K562 (cell line): ENCODE results near the gene GPS2. TPM values are rescaled to one million over a fixed set of nuclear protein-coding genes. Genes with fewer than 3 reads are reported as not detected.

Experiments used
- ATAC-seq: fragments of 200-7000 bp; cut with Tn5 transposase; 3 replicates; pipeline ENCODE4 v1.9.1; 2020; ENCODE audit warnings: moderate library complexity
- Bru-seq: library from RNA; stranded (reverse); fragments of 400-500 nt; gene quantifications from one replicate; lab custom pipeline; 2021; lab: Mats Ljungman, UMichigan
- BruChase-seq, 2 experiments: library from RNA; stranded (reverse); fragments of 400-500 nt; gene quantifications; one replicate each; lab custom pipeline; 2021; lab: Mats Ljungman, UMichigan
- BruUV-seq: library from RNA; stranded (reverse); fragments of 400-500 nt; replicated peaks from 2 replicates; lab custom pipeline; 2021; lab: Mats Ljungman, UMichigan
- CTCF ChIA-PET: fragments of 300-600 bp; formaldehyde crosslinking; extraction: SDS; loops from one replicate; lab custom pipeline; 2021; ENCODE audit warnings: low intra/inter-chr PET ratio; lab: Yijun Ruan, JAX
- POLR2A ChIA-PET: fragments of 300-600, 350-650 bp; sonication (Branson Sonifier 250); formaldehyde crosslinking; extraction: SDS; loops from one replicate; lab custom pipeline; 2021; ENCODE audit warnings: antibody characterized with exemption, inconsistent platforms; lab: Yijun Ruan, JAX
- DNase-seq, 4 experiments: peaks; one replicate each; pipeline versions ENCODE4 v3.0.0 to v3.0.0-alpha.2; 2011 to 2018; ENCODE audit warnings: low spot score in 3 of 4, mixed read lengths in 3 of 4; ENCODE audit errors: extremely low read depth in 1 of 4
- FAIRE-seq: peaks from 2 replicates; lab custom pipeline; 2011; peaks lifted over from hg19 to GRCh38; lab: Jason Lieb, UNC
- H2AFZ ChIP-seq: 2 replicates; pipeline ENCODE4 v1.6.0; 2011; ENCODE audit warnings: low read depth, low read length, control low read depth, inconsistent platforms
- H3K27ac ChIP-seq: fragments of 200-600 bp; 3 replicates; pipeline ENCODE4 v1.8.0; 2011; ENCODE audit warnings: low read depth, mild to moderate bottlenecking, control low read depth, inconsistent platforms, low read length, moderate library complexity, mixed read lengths; ENCODE audit errors: extremely low read depth
- H3K27me3 ChIP-seq, 2 experiments: fragments of 300-600 bp in 1 of 2; 2 replicates in 1 of 2; 3 replicates in 1 of 2; pipeline versions ENCODE4 v1.6.0 to v1.8.0; 2011; ENCODE audit warnings: inconsistent platforms in 2 of 2, low read length in 2 of 2, mild to moderate bottlenecking in 1 of 2, mixed read lengths in 1 of 2, moderate library complexity in 1 of 2; ENCODE audit not compliant: control insufficient read depth in 2 of 2, insufficient read depth in 2 of 2
- H3K36me3 ChIP-seq: fragments of 300-600 bp; 3 replicates; pipeline ENCODE4 v1.8.0; 2011; ENCODE audit warnings: mild to moderate bottlenecking, low read length, inconsistent platforms; ENCODE audit not compliant: control insufficient read depth, insufficient read depth
- H3K4me1 ChIP-seq, 2 experiments: fragments of 200-600 bp in 1 of 2; replicated peaks in 1 of 2; 2 replicates in 1 of 2; 3 replicates in 1 of 2; pipeline versions ENCODE4 v1.5.1 to v1.8.0; 2011; ENCODE audit warnings: inconsistent platforms in 2 of 2, low read length in 2 of 2, mild to moderate bottlenecking in 1 of 2, mixed read lengths in 1 of 2, moderate library complexity in 1 of 2; ENCODE audit not compliant: control insufficient read depth in 2 of 2, insufficient read depth in 2 of 2
- H3K4me2 ChIP-seq: 2 replicates; pipeline ENCODE4 v1.6.1; 2011; ENCODE audit warnings: low read length, control low read depth, inconsistent platforms, mixed read lengths; ENCODE audit not compliant: insufficient read depth
- H3K4me3 ChIP-seq: fragments of 200-600 bp; sonication (generic), shearing (Covaris generic); 2 replicates; pipeline ENCODE4 v1.5.1; 2016; ENCODE audit warnings: control low read depth, inconsistent platforms
- H3K79me2 ChIP-seq: fragments of 200-600 bp; 3 replicates; pipeline ENCODE4 v1.8.0; 2011; ENCODE audit warnings: low read length, inconsistent platforms; ENCODE audit not compliant: control insufficient read depth, insufficient read depth
- H3K9ac ChIP-seq, 2 experiments: 2 replicates each; pipeline versions ENCODE4 v1.6.0 to v1.6.1; 2011; ENCODE audit warnings: low read depth in 2 of 2, low read length in 2 of 2, control low read depth in 1 of 2, inconsistent platforms in 1 of 2, mild to moderate bottlenecking in 1 of 2, mixed read lengths in 1 of 2; ENCODE audit not compliant: insufficient read depth in 1 of 2
- H3K9me1 ChIP-seq: one replicate; pipeline ENCODE4 v1.6.0; 2011; ENCODE audit warnings: inconsistent platforms, mild to moderate bottlenecking, low read length, moderate library complexity; ENCODE audit not compliant: control insufficient read depth, insufficient read depth
- H3K9me3 ChIP-seq: replicated peaks from 2 replicates; pipeline ENCODE4 v1.5.1; 2011; ENCODE audit warnings: low read depth, low read length, inconsistent platforms; ENCODE audit not compliant: control insufficient read depth, insufficient read depth
- H4K20me1 ChIP-seq: replicated peaks from 2 replicates; pipeline ENCODE4 v1.6.1; 2011; ENCODE audit warnings: low read length, inconsistent platforms, mixed read lengths; ENCODE audit not compliant: control insufficient read depth, insufficient read depth
- C11orf30 ChIP-seq: fragments of 450-650 bp; IDR thresholded peaks from 2 replicates; pipeline ENCODE4 v1.6.1; 2016; ENCODE audit warnings: low read depth, mild to moderate bottlenecking
- CREB1 ChIP-seq, 2 experiments: sonication (generic) in 1 of 2; formaldehyde crosslinking in 1 of 2; IDR thresholded peaks; 2 replicates each; pipeline versions ENCODE4 v1.6.1 to v1.8.0; 2012 to 2022; ENCODE audit warnings: inconsistent platforms in 1 of 2, mild to moderate bottlenecking in 1 of 2, missing genetic modification reagents in 1 of 2, moderate library complexity in 1 of 2
- FOXK2 ChIP-seq, 2 experiments: fragments of 450-650 bp; IDR thresholded peaks in 1 of 2; conservative IDR thresholded peaks in 1 of 2; 2 replicates each; pipeline ENCODE4 v1.6.1; 2016; ENCODE audit warnings: low read depth in 2 of 2, mild to moderate bottlenecking in 1 of 2
- GABPA ChIP-seq: fragments of 200-800 bp; sonication (Bioruptor generic); conservative IDR thresholded peaks from 2 replicates; pipeline ENCODE4 v1.6.1; 2016; ENCODE audit warnings: low read depth, missing genetic modification characterization, missing compliant biosample characterization
- HBP1 ChIP-seq: fragments of 450-650 bp; formaldehyde crosslinking; IDR thresholded peaks from 2 replicates; pipeline ENCODE4 v1.4.0; 2022; ENCODE audit warnings: missing genetic modification characterization
- MAX ChIP-seq: sonication (generic); formaldehyde crosslinking; IDR thresholded peaks from 2 replicates; pipeline ENCODE4 v1.9.0; 2022; ENCODE audit warnings: mild to moderate bottlenecking, missing genetic modification reagents
- MIER1 ChIP-seq: fragments of 450-650 bp; IDR thresholded peaks from 2 replicates; pipeline ENCODE4 v1.6.1; 2016; ENCODE audit warnings: antibody characterized with exemption, mild to moderate bottlenecking, low read depth
- NFIC ChIP-seq: fragments of 450-650 bp; IDR thresholded peaks from 2 replicates; pipeline ENCODE4 v1.6.1; 2017; ENCODE audit warnings: mild to moderate bottlenecking, inconsistent platforms
- WGBS: fragments of 100-300 bp; shearing (Covaris generic); methylation state at CpG from one replicate; pipeline ENCODE4 v1.1.6; 2016; ENCODE audit warnings: low coverage, mixed read lengths; ENCODE audit not compliant: insufficient coverage; ENCODE audit errors: missing lambda C conversion rate; 5-methylcytosine and 5-hydroxymethylcytosine counted together
- in situ Hi-C: fragments of 300-500 bp; cut with MboI; formaldehyde crosslinking; loops from 4 replicates; pipeline ENCODE4 v1.15.0; 2018; ENCODE audit warnings: inconsistent platforms, mixed read lengths
- intact Hi-C: fragments of 100-400 bp; cut with micrococcal nuclease; formaldehyde crosslinking; loops from 2 replicates; pipeline ENCODE4 v1.14.2; 2022
- long read RNA-seq, 3 experiments: library from polyadenylated mRNA in 2 of 3; library from RNA in 1 of 3; unstranded in 2 of 3; stranded (forward) in 1 of 3; transcript quantifications; one replicate each; pipeline ENCODE4 v2.0.0, GENCODE V29; 2019 to 2022
- polyA minus RNA-seq, 3 experiments: library from RNA; depleted of rRNA, polyadenylated mRNA; stranded (reverse); fragments of >200 nt; gene quantifications; 2 replicates each; pipeline ENCODE4 v1.2.3, GENCODE V29; 2011
- polyA plus RNA-seq, 8 experiments: library from polyadenylated mRNA; depleted of rRNA in 4 of 8; stranded (reverse) in 5 of 8; unstranded in 3 of 8; fragments of >200 nt; fragmentation: Nextera tagmentation in 2 of 8; fragmentation: Illumina TruSeq in 1 of 8; extraction: Ambion mirVana in 2 of 8; extraction: Trizol in 1 of 8; gene quantifications; 2 replicates each; pipeline versions ENCODE4 v1.2.1 to v1.2.3, GENCODE V29; 2011 to 2014; ENCODE audit warnings: inconsistent platforms in 1 of 8, missing spikeins in 1 of 8
- total RNA-seq, 7 experiments: library from RNA; depleted of rRNA in 6 of 7; stranded (reverse); fragments of >200 nt in 6 of 7; fragmentation: Illumina TruSeq in 2 of 7; extraction: Trizol in 2 of 7; gene quantifications; 2 replicates each; pipeline versions ENCODE4 v1.2.1 to v1.2.3, GENCODE V29; 2011 to 2021; ENCODE audit warnings: low replicate concordance in 1 of 7
- TF ChIP-seq, protein P1 (sequence below): sonication (generic); formaldehyde crosslinking; IDR thresholded peaks from 2 replicates; pipeline ENCODE4 v1.8.0; 2022; ENCODE audit warnings: mild to moderate bottlenecking, missing genetic modification reagents

Gene GPS2, protein sequence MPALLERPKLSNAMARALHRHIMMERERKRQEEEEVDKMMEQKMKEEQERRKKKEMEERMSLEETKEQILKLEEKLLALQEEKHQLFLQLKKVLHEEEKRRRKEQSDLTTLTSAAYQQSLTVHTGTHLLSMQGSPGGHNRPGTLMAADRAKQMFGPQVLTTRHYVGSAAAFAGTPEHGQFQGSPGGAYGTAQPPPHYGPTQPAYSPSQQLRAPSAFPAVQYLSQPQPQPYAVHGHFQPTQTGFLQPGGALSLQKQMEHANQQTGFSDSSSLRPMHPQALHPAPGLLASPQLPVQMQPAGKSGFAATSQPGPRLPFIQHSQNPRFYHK
- 73.2 and 108 TPM in 2 replicates for total RNA-seq (2011; cell fraction: chromatin; rRNA removed; ENCODE audit: low replicate concordance)
- 55.7 and 69.4 TPM in 2 replicates for total RNA-seq (2011; cell fraction: nucleolus; rRNA removed)
- total RNA-seq (2011; cell fraction: nucleoplasm; rRNA removed): 53.5 and 57.8 TPM in 2 replicates
- total RNA-seq (2014; rRNA removed) (60.5 and 75.7 TPM in 2 replicates), total RNA-seq (2014; rRNA removed; fragmentation: Illumina TruSeq; extraction: Trizol) (35.6 and 37.0 TPM in 2 replicates), total RNA-seq (2015; rRNA removed; fragmentation: Illumina TruSeq; extraction: Trizol) (36.8 and 39.1 TPM in 2 replicates), total RNA-seq (2021) (41.8 and 43.7 TPM in 2 replicates), polyA plus RNA-seq (2011; rRNA removed) (18.4 and 22.4 TPM in 2 replicates), polyA plus RNA-seq (2014; fragmentation: Illumina TruSeq; extraction: Trizol) (58.9 and 61.5 TPM in 2 replicates), polyA plus RNA-seq (2014; fragmentation: Nextera tagmentation; extraction: Ambion mirVana) (10 to 100 TPM; 18.3 to 21.1 TPM), polyA plus RNA-seq (2014; rRNA removed) (45.6 and 47.6 TPM in 2 replicates), polyA minus RNA-seq (2011; rRNA and poly(A)+ RNA removed) (9.9 and 16.5 TPM in 2 replicates), Bru-seq, nascent RNA (percentile 52 among the genes with signal in this experiment), BruChase-seq, experiment 1, labeled RNA remaining after a 2-hour chase (percentile 42 among the genes with signal in this experiment), BruChase-seq, experiment 2, labeled RNA remaining after a 6-hour chase (percentile 42 among the genes with signal in this experiment)
- polyA plus RNA-seq (2011; cell fraction: cytosol; rRNA removed): 29.2 and 52.4 TPM in 2 replicates
- polyA plus RNA-seq (2011; cell fraction: nucleus; rRNA removed): 145 and 157 TPM in 2 replicates
- polyA plus RNA-seq (2012): 41.9 and 50.7 TPM in 2 replicates
- 13.8 and 20.5 TPM in 2 replicates for polyA minus RNA-seq (2011; cell fraction: cytosol; rRNA and poly(A)+ RNA removed)
- 25.8 and 29.8 TPM in 2 replicates for polyA minus RNA-seq (2011; cell fraction: nucleus; rRNA and poly(A)+ RNA removed)
- long read RNA-seq, experiment 1, transcript GPS2-201 (11 exons, 1,379 nt): minor isoform, 27 of 737 reads
- long read RNA-seq, experiment 1, transcript GPS2-202 (10 exons, 1,371 nt): major isoform, 35 of 737 reads
- long read RNA-seq, experiment 1, partial matches to known transcripts: 42 of 737 reads
- long read RNA-seq, experiment 1, other reads (novel, unspliced or antisense): 630 of 737 reads
- long read RNA-seq, experiment 2, transcript GPS2-201 (11 exons, 1,379 nt): minor isoform, 10 of 61 reads
- long read RNA-seq, experiment 2, transcript GPS2-202 (10 exons, 1,371 nt): major isoform, 31 of 61 reads
- long read RNA-seq, experiment 2, partial matches to known transcripts: 8 of 61 reads
- long read RNA-seq, experiment 2, other reads (novel, unspliced or antisense): 12 of 61 reads
- long read RNA-seq, experiment 3, transcript GPS2-202 (10 exons, 1,371 nt): minor isoform, 7 of 173 reads
- long read RNA-seq, experiment 3, transcript GPS2-201 (11 exons, 1,379 nt): major isoform, 24 of 173 reads
- long read RNA-seq, experiment 3, partial matches to known transcripts: 4 of 173 reads
- long read RNA-seq, experiment 3, other reads (novel, unspliced or antisense): 136 of 173 reads

DNA sequence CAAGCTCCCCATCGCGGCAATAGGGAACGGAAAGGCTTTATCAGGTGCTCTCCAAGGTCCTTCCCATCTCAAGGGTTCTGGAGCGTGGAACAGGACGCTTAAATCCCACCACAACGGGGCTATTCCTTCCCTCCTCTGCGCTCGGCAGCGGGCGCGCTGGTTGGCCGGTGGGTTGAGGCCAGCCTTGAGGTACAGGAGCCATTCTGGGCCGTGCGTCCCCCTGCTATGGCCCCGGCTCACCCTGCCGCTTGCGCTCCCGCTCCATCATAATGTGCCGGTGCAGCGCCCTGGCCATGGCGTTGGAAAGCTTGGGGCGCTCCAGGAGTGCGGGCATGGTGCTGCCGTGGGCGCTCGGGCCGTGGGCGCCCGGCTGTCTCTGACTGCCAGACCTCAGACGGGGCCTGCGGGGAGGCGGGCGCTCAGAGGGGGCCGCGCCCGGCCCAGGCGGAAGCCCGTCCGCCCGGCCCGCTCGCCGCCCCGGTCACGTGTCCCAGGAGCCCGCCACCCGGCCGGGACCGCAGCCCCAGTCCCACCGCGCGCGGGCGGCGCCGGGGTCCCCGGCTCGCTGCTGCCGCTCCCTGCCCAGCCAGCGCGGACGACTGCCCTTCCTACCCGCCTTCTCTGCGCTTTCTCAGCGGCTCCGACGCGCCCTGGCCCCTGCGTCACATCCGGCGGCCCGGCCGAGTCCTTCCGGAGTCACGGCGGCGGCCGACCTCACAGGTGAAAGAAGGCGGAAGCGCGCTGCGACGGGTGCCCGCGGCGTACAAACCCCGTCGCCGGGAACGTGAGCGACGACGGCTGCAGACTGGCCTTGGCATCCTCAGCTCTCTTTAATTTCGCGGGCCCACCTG, at the start of gene GPS2:
TSS of gene GPS2 (minus strand) at position 642 of the 851 bp plus-strand sequence. CDS start at position 334, 308 bp downstream.
- Histone ChIP-seq H3K79me2 (peaks cover 29% of the 10 kb centered on the region), H3K9me1 (peaks cover 8% of the 10 kb centered on the region), H3K4me1 (peaks cover 14 to 29% of the 10 kb centered on the region in 2 experiments), H3K9ac (peak within 1 kb of the TSS; percentile 67 to 94), H3K4me3 (peak within 1 kb of the TSS; percentile 93), H3K27me3 (no peaks in the 10 kb centered on the region), H4K20me1 (peaks cover 23% of the 10 kb centered on the region), H2AFZ (peak within 1 kb of the TSS; percentile 74; the same call in 1 of the 2 replicates), H3K27ac (peak within 1 kb of the TSS; percentile 75), H3K9me3 (no peaks in the 10 kb centered on the region), H3K4me2 (peak within 1 kb of the TSS; percentile 86), H3K36me3 (peaks cover 71% of the 10 kb centered on the region)
- DNase-seq (peak; percentile 77 to 89 (median 82)), ATAC-seq (peak; percentile 81), FAIRE-seq (peak; percentile 77)
- WGBS: 0% methylated on average over 33 of the region's 95 CpGs
- POLR2A ChIA-PET: interaction anchor here (0.5 to 2.6 kb wide), 11 partner anchors 14 to 266 kb away, joined by 3 to 21 read pairs (median 4); partner anchors contain the start of genes NEURL4 and SLC2A4
- in situ Hi-C loops (no loop called here), intact Hi-C loops (no loop called here)
- CTCF ChIA-PET: interaction anchor here (0.8 kb wide), 1 partner anchor 35 kb away, joined by 3 read pairs; no protein-coding TSS in a partner anchor
- BruUV-seq: no TSS peak
- TF ChIP-seq MIER1 (peak; percentile 86), GABPA (tag) (peak; percentile 98), MAX (CRISPR knock-in tag) (peak; percentile 42; the same call in 1 of the 2 replicates), C11orf30 (peak; percentile 90), NFIC (peak; percentile 21; the same call in 1 of the 2 replicates), CREB1 (IDR thresholded peaks at IDR 0.05) (peak; percentile 88), CREB1 (CRISPR knock-in tag; IDR thresholded peaks at IDR 0.05) (peak; percentile 95), HBP1 (CRISPR knock-in tag) (no peak), FOXK2 (conservative IDR thresholded peaks at IDR 0.05 in 1 of 2, IDR thresholded peaks at IDR 0.05 in 1 of 2; ENCODE audit: low read depth in 2 of 2) (peak in 1 of 2 experiments; percentile 55; a peak in 1 of 4 replicates)
- TF ChIP-seq, protein P1, sequence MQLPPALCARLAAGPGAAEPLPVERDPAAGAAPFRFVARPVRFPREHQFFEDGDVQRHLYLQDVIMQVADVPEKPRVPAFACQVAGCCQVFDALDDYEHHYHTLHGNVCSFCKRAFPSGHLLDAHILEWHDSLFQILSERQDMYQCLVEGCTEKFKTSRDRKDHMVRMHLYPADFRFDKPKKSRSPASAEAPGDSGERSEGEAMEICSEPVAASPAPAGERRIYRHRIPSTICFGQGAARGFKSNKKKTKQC (CRISPR knock-in tag): 0 out of 2 replicates have a peak, but pooled peaks have one; percentile 32
